ENCODE measurements around the gene NTN1. TPM values are rescaled to one million over a fixed set of nuclear protein-coding genes. Genes with fewer than 3 reads are reported as not detected.
"Not testable (repeated sequence)": the region's sequence is repeated elsewhere in the genome, so short reads cannot be mapped to it uniquely, and the experiment has no call there.

NTN1 gene
- polyA plus RNA-seq, 1 experiment: 0.05 TPM

DNA sequence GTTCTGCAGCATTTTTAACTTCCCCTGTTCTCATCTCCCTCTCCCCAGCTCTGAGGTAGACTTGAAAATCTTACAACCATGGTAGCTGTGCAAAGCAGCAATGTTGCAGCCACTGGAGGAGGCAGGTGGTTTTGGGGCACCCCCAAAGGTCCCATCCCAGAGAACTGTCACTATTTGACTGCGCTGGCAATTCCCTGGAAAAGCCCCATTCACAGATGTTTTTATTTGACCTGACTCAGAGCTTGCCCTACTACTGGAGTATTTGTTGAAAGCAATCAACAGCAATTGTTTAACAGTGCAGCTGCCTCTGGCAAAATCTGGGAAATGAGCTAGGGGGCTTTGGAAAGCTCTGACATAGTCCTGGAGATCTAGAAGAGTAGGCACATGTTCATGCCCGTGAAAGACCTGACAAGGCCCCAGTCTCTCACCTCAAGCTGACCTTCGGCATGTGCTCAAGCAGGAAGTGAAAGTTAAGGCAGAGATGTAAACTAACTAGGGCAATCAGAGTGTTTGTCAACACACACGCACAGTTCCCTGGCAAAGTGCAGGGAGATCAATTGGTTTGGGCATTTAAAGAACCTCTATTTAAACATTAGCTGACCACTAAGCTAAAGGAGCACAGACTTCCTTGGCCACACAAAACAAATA is 36.1 kb upstream of the NTN1 start:
- no peak for DNase-seq (ENCODE audit: low read depth, low spot score)
- ChIA-PET CTCF (interaction anchor here (0.7 to 1.7 kb wide), 2 partner anchors 9 to 13 kb away, joined by 3 to 6 read pairs; no protein-coding TSS in a partner anchor), POLR2A (no interaction called here)
- no peaks in the 10 kb centered on the region for H3K27me3 ChIP-seq (ENCODE audit: control insufficient read depth, insufficient read depth, low read length)
- no peak overlapping the region for H3K27ac ChIP-seq (ENCODE audit: low read depth, low read length)
- TF ChIP-seq, protein P1, sequence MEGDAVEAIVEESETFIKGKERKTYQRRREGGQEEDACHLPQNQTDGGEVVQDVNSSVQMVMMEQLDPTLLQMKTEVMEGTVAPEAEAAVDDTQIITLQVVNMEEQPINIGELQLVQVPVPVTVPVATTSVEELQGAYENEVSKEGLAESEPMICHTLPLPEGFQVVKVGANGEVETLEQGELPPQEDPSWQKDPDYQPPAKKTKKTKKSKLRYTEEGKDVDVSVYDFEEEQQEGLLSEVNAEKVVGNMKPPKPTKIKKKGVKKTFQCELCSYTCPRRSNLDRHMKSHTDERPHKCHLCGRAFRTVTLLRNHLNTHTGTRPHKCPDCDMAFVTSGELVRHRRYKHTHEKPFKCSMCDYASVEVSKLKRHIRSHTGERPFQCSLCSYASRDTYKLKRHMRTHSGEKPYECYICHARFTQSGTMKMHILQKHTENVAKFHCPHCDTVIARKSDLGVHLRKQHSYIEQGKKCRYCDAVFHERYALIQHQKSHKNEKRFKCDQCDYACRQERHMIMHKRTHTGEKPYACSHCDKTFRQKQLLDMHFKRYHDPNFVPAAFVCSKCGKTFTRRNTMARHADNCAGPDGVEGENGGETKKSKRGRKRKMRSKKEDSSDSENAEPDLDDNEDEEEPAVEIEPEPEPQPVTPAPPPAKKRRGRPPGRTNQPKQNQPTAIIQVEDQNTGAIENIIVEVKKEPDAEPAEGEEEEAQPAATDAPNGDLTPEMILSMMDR (IDR thresholded peaks at IDR 0.05; ENCODE audit: low read depth, low read length): no peak
- H3K9me3 ChIP-seq (ENCODE audit: control insufficient read depth, insufficient read depth, low read length): no peaks in the 10 kb centered on the region
- H3K4me3 ChIP-seq (ENCODE audit: low read depth, low read length): no peak overlapping the region

DNA sequence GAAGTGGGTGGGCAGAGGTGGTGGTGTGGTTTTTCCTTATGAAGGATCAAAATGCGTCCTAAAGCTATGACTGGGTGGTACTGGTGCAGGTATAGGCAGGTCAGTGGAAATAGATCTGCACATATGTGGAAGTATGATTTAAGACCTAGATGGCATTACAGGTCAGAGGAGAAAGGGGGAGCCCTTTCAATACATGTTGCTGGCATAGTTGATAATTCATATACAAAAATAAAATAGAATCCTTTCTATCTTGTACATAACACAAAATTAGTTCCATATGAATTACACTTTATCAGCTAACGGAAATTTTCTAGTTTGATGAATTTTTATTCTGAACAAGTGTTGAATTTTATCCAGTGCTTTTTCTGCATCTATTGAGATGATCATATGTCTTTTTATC is 35.0 kb upstream of the NTN1 start:
- H3K9me3 ChIP-seq (ENCODE audit: control insufficient read depth, insufficient read depth, low read length): no peaks in the 10 kb centered on the region
- H3K27ac ChIP-seq (ENCODE audit: low read depth, low read length): no peak overlapping the region
- ChIA-PET POLR2A (no interaction called here), CTCF (interaction anchor here (1.6 kb wide), 1 partner anchor 536 kb away, joined by 4 read pairs; no protein-coding TSS in a partner anchor)
- TF ChIP-seq, protein P1 (IDR thresholded peaks at IDR 0.05; ENCODE audit: low read depth, low read length): peak; percentile 5; the same call in 1 of the 2 replicates
- no peak for DNase-seq (ENCODE audit: low read depth, low spot score)
- no peak overlapping the region for H3K4me3 ChIP-seq (ENCODE audit: low read depth, low read length)
- H3K27me3 ChIP-seq (ENCODE audit: control insufficient read depth, insufficient read depth, low read length): no peaks in the 10 kb centered on the region

DNA sequence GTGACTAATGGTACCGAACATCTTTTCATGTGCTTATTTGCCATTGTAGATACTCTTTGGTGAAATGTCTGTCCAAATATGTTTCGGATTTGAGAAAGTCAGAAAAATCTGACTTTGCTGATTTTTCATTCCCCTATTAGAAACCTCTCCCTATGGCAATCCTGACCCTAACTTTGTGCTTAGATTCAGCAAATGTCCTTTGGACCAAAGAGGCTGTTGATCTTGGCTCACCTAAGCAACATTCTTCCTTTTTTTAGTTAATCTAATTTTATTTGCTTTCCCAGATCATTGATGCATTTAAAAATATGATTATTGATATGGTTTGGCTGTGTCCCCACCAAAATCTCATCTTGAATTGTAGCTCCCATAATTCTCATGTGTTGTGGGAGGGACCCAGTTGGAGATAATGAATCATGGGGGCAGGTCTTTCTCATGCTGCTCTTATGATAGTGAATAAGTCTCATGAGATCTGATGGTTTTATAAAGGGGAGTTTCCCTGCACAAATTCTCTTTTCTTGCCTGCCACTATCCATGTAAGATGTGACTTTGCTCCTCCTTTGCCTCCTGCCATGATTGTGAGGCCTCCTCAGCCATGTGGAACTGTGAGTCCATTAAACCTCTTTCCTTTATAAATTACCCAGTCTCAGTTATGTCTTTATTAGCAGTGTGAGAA is 32.9 kb upstream of the NTN1 start:
- POLR2A ChIA-PET; H3K9me3 ChIP-seq (ENCODE audit: control insufficient read depth, insufficient read depth, low read length); H3K4me3 ChIP-seq (ENCODE audit: low read depth, low read length); H3K27me3 ChIP-seq (ENCODE audit: control insufficient read depth, insufficient read depth, low read length); H3K27ac ChIP-seq (ENCODE audit: low read depth, low read length); DNase-seq (ENCODE audit: low read depth, low spot score): not testable (repeated sequence)
- CTCF ChIA-PET: interaction anchor here (0.6 kb wide), 1 partner anchor 541 kb away, joined by 3 read pairs; no protein-coding TSS in a partner anchor

DNA sequence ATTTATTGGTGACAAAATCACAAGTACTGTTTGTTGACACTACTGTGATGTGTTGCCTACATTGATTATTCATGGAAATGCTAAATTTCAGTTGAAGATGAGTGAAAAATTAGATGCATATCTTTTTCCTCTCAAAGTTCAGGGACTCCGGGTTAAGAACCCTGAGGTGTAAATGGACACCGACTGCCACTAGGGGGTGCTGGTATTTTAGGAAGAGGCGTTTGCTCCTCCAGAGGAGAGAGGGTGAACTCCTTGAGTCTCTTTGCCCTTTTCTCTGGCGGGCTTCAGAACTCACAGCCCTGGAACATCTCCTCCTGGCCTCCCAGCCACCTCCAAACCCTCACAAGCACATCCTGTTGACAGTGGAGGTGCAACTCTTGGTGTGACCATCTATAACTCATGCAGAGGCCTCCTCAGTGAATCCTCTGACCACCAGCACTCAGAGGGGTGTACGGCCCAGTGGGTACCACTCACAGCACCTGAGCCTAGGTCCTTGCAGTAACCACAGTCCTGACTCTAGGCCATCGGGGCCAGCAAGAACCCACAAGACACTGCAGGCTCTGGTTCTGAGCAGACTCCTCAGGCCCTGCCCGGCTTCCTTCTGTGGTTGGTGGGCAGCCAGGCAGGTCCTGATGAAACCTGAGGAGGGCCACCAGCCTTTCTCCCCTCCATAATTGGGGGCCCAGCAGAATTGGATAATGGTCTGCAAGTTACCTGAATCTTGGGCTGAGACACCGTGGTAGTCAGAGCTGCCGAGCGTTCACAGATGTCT is 29.6 kb upstream of the NTN1 start:
- DNase-seq (ENCODE audit: low read depth, low spot score): peak; percentile 20
- TF ChIP-seq, protein P1 (IDR thresholded peaks at IDR 0.05; ENCODE audit: low read depth, low read length): peak; percentile 84
- ChIA-PET POLR2A (no interaction called here), CTCF (interaction anchor here (0.5 to 1.0 kb wide), 9 partner anchors 20 to 563 kb away, joined by 3 to 17 read pairs (median 4); no protein-coding TSS in a partner anchor)
- Histone ChIP-seq H3K27me3 (ENCODE audit: control insufficient read depth, insufficient read depth, low read length) (no peaks in the 10 kb centered on the region), H3K9me3 (ENCODE audit: control insufficient read depth, insufficient read depth, low read length) (no peaks in the 10 kb centered on the region), H3K27ac (ENCODE audit: low read depth, low read length) (no peak overlapping the region), H3K4me3 (ENCODE audit: low read depth, low read length) (no peak overlapping the region)

DNA sequence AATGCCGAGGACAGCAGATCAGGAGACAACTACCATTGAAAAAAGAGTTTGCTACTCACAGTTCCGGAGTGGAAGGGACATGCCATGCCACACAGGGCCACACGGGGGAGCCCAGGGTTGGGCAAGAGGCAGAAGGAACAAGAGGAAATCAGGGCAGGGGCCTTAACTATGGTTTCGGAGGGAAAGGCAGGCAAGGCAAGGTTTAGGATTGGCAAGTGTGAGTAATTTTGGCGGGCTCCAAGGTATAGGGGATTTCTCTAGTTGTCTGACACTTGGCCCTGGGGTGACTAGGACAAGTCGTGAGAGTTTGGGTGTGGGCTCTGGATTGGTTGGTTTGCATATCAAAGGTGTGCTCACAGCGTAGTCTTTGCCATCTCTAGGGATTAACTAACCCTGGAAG is 27.0 kb upstream of the NTN1 start:
- TF ChIP-seq, protein P1 (IDR thresholded peaks at IDR 0.05; ENCODE audit: low read depth, low read length): peak; percentile 88
- ChIA-PET CTCF (interaction anchor here (0.8 to 2.3 kb wide), 6 partner anchors 9 to 536 kb away, joined by 3 to 15 read pairs (median 4); no protein-coding TSS in a partner anchor), POLR2A (no interaction called here)
- no peaks in the 10 kb centered on the region for H3K9me3 ChIP-seq (ENCODE audit: control insufficient read depth, insufficient read depth, low read length)
- peak; percentile 3 for DNase-seq (ENCODE audit: low read depth, low spot score)
- no peaks in the 10 kb centered on the region for H3K27me3 ChIP-seq (ENCODE audit: control insufficient read depth, insufficient read depth, low read length)
- H3K27ac ChIP-seq (ENCODE audit: low read depth, low read length): no peak overlapping the region
- H3K4me3 ChIP-seq (ENCODE audit: low read depth, low read length): no peak overlapping the region
